ENCODE measurements around the gene CEP192.

The CEP192 gene

DNA sequence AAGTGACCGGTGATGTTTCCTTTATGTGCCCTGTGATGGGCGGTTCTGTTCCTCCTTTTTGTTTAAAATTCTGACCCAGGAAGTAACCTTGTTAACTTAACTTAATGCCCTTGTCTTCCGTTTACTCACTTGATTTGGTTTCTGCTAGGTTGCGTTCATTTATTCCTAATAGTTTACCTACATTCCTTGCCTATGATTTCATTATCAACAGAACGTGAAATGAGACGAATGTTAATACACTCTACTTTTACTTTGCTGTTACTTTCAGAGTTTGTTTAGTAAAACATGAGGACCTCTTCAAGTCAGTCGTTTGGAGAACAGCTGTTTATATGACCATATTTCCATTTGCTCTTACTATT is 638 bp downstream of the CEP192 start:
- Histone ChIP-seq H3K79me2 (ENCODE audit: insufficient read depth, low read length) (peaks cover 54% of the 10 kb centered on the region), H3K27ac (ENCODE audit: low read depth, low read length, poor library complexity, severe bottlenecking) (peak overlapping the region; percentile 86), H3F3A (ENCODE audit: insufficient read depth, low read length) (0 out of 2 replicates have a peak, but pooled peaks cover 2% of the 10 kb centered on the region)

DNA sequence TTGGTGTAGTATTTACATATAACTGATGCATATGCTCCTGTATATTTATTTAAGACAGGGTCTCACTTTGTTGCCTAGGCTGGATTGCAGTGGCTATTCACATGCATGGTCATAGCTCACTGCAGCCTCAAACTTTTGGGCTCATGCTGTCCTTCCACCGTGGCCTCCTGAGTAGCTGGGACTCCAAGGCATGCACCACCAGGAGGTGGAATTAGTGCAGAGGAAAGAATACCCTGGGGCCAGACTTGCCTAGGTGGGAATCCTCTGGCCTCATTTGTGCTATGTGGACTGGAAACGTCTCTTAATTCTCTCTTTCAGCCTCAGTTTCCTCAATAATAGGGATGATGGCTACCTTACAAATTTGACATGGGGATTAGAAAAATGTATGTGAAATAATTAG is 2.3 kb downstream of the CEP192 start:
- Histone ChIP-seq H3K4me3 (ENCODE audit: low read depth, low read length, poor library complexity, severe bottlenecking) (peak overlapping the region; percentile 95), H3K27me3 (ENCODE audit: insufficient read depth, low read length) (no peaks in the 10 kb centered on the region), H3K79me2 (ENCODE audit: insufficient read depth, low read length) (peaks cover 70% of the 10 kb centered on the region), H3F3A (ENCODE audit: insufficient read depth, low read length) (no peaks in the 10 kb centered on the region), H3K27ac (ENCODE audit: low read depth, low read length, poor library complexity, severe bottlenecking) (no peak overlapping the region), H3K9ac (ENCODE audit: low read length) (no peak overlapping the region), H3K9me3 (ENCODE audit: low read length) (no peaks in the 10 kb centered on the region), H3K4me1 (ENCODE audit: insufficient read depth, low read length, severe bottlenecking) (peaks cover 44% of the 10 kb centered on the region), H3K9me2 (ENCODE audit: low read depth, low read length) (no peaks in the 10 kb centered on the region), H4K20me1 (ENCODE audit: insufficient read depth, low read length) (no peaks in the 10 kb centered on the region), H3K36me3 (ENCODE audit: insufficient read depth, low read length) (peaks cover 22% of the 10 kb centered on the region), H3K4me2 (ENCODE audit: low read length) (peak overlapping the region; percentile 99; the same call in 1 of the 2 replicates), H2AFZ (ENCODE audit: low read length) (no peak overlapping the region)
- TF ChIP-seq EZH2 (IDR thresholded peaks at IDR 0.05; ENCODE audit: borderline replicate concordance, low read length): no peak
- TF ChIP-seq, protein P1, sequence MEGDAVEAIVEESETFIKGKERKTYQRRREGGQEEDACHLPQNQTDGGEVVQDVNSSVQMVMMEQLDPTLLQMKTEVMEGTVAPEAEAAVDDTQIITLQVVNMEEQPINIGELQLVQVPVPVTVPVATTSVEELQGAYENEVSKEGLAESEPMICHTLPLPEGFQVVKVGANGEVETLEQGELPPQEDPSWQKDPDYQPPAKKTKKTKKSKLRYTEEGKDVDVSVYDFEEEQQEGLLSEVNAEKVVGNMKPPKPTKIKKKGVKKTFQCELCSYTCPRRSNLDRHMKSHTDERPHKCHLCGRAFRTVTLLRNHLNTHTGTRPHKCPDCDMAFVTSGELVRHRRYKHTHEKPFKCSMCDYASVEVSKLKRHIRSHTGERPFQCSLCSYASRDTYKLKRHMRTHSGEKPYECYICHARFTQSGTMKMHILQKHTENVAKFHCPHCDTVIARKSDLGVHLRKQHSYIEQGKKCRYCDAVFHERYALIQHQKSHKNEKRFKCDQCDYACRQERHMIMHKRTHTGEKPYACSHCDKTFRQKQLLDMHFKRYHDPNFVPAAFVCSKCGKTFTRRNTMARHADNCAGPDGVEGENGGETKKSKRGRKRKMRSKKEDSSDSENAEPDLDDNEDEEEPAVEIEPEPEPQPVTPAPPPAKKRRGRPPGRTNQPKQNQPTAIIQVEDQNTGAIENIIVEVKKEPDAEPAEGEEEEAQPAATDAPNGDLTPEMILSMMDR (IDR thresholded peaks at IDR 0.05; ENCODE audit: low read length): no peak

More for the DNA sequence above, 638 bp downstream of the CEP192 start:
- TF ChIP-seq, protein P1 (IDR thresholded peaks at IDR 0.05; ENCODE audit: low read length): no peak
- TF ChIP-seq EZH2 (IDR thresholded peaks at IDR 0.05; ENCODE audit: borderline replicate concordance, low read length): no peak
- H3K9ac ChIP-seq (ENCODE audit: low read length): peak overlapping the region; percentile 93
- no peaks in the 10 kb centered on the region for H3K9me2 ChIP-seq (ENCODE audit: low read depth, low read length)
- H3K27me3 ChIP-seq (ENCODE audit: insufficient read depth, low read length): no peaks in the 10 kb centered on the region
- H3K36me3 ChIP-seq (ENCODE audit: insufficient read depth, low read length): peaks cover 27% of the 10 kb centered on the region
- H4K20me1 ChIP-seq (ENCODE audit: insufficient read depth, low read length): no peaks in the 10 kb centered on the region
- H3K4me1 ChIP-seq (ENCODE audit: insufficient read depth, low read length, severe bottlenecking): peaks cover 44% of the 10 kb centered on the region
- H3K4me3 ChIP-seq (ENCODE audit: low read depth, low read length, poor library complexity, severe bottlenecking): peak overlapping the region; percentile 95
- H3K4me2 ChIP-seq (ENCODE audit: low read length): peak overlapping the region; percentile 99
- H3K9me3 ChIP-seq (ENCODE audit: low read length): no peaks in the 10 kb centered on the region
- no peak overlapping the region for H2AFZ ChIP-seq (ENCODE audit: low read length)

DNA sequence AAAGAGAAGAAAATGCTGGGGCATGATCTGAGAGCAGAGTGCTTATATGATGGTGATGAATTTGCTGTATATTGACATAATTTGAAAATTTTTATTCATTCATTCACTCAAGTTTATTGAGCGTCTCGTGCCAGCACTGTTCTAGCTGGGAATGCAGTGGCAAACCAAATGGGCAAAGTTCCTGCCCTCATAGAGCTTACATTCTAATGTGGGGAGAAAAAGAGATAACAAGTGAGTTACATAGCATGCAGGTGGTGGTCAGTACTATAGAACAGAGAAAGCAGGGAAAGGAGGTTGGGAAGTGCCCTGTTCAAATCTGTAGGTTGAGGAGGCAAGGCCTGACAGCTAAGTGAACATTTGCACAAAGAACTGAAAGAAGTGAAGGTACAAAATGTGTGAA is 4.3 kb downstream of the CEP192 start:
- H3K4me3 ChIP-seq (ENCODE audit: low read depth, low read length, poor library complexity, severe bottlenecking): no peak overlapping the region
- TF ChIP-seq, protein P1 (IDR thresholded peaks at IDR 0.05; ENCODE audit: low read length): no peak
- TF ChIP-seq EZH2 (IDR thresholded peaks at IDR 0.05; ENCODE audit: borderline replicate concordance, low read length): no peak
- no peaks in the 10 kb centered on the region for H3F3A ChIP-seq (ENCODE audit: insufficient read depth, low read length)
- no peak overlapping the region for H3K4me2 ChIP-seq (ENCODE audit: low read length)
- H3K9me3 ChIP-seq (ENCODE audit: low read length): no peaks in the 10 kb centered on the region
- no peak overlapping the region for H3K9ac ChIP-seq (ENCODE audit: low read length)
- peaks cover 87% of the 10 kb centered on the region for H3K79me2 ChIP-seq (ENCODE audit: insufficient read depth, low read length)
- no peaks in the 10 kb centered on the region for H4K20me1 ChIP-seq (ENCODE audit: insufficient read depth, low read length)
- H3K27ac ChIP-seq (ENCODE audit: low read depth, low read length, poor library complexity, severe bottlenecking): no peak overlapping the region
- peaks cover 31% of the 10 kb centered on the region for H3K36me3 ChIP-seq (ENCODE audit: insufficient read depth, low read length)
- H2AFZ ChIP-seq (ENCODE audit: low read length): no peak overlapping the region
- no peaks in the 10 kb centered on the region for H3K9me2 ChIP-seq (ENCODE audit: low read depth, low read length)
- H3K4me1 ChIP-seq (ENCODE audit: insufficient read depth, low read length, severe bottlenecking): peaks cover 37% of the 10 kb centered on the region
- no peaks in the 10 kb centered on the region for H3K27me3 ChIP-seq (ENCODE audit: insufficient read depth, low read length)
